Stimulated activated CD4-positive, alpha-beta T cell treated with anti-CD3 and anti-CD28 coated beads, Interleukin-1b, Interleukin-23, amount 100 ng/mL, for 4 hours (primary cell): Measurements from ENCODE around the gene STN1.

Source experiments
- DNase-seq, 2 donors: peaks; one replicate each; pipeline ENCODE4 v3.0.0-alpha.2; 2020; ENCODE audit warnings: low read depth in 2 of 2

STN1 gene

GRCh38 chr10:103894441-103894864 lies 23.5 kb downstream of the STN1 start:
- DNase-seq = no peak

GRCh38 chr10:103893817-103894216 lies 24.2 kb downstream of the STN1 start:
- no peak for DNase-seq

- no peak for DNase-seq
Observed at GRCh38 chr10:103892181-103892580, 25.8 kb downstream of the STN1 start.

- no peak for DNase-seq
Observed at GRCh38 chr10:103890688-103891087, 27.3 kb downstream of the STN1 start.

GRCh38 chr10:103890194-103890658 lies 27.8 kb downstream of the STN1 start:
- DNase-seq = no peak

GRCh38 chr10:103889121-103889720 lies 28.8 kb downstream of the STN1 start:
- no peak for DNase-seq

GRCh38 chr10:103888113-103888841 lies 29.7 kb downstream of the STN1 start:
- no peak for DNase-seq

GRCh38 chr10:103885617-103886016 lies 32.4 kb downstream of the STN1 start:
- DNase-seq = no peak

GRCh38 chr10:103884681-103885139 lies 33.3 kb downstream of the STN1 start:
- no peak for DNase-seq

- DNase-seq = no peak
Observed at GRCh38 chr10:103882285-103883007, 35.5 kb downstream of the STN1 start.

- no peak for DNase-seq
Observed at GRCh38 chr10:103881416-103882284, 36.3 kb downstream of the STN1 start.

- DNase-seq = no peak
Observed at GRCh38 chr10:103879831-103880230, 38.2 kb downstream of the STN1 start.

- no peak for DNase-seq
Observed at GRCh38 chr10:103879409-103879808, 38.6 kb downstream of the STN1 start.

- no peak for DNase-seq
Observed at GRCh38 chr10:103877861-103878260, 40.1 kb downstream of the STN1 start.

GRCh38 chr10:103876155-103876554 lies 41.8 kb downstream of the STN1 start:
- DNase-seq = no peak

GRCh38 chr10:103874730-103875129 lies 43.3 kb downstream of the STN1 start:
- DNase-seq = no peak

- no peak for DNase-seq
Observed at GRCh38 chr10:103872137-103872931, 45.6 kb downstream of the STN1 start.

GRCh38 chr10:103871006-103871405 lies 47.0 kb downstream of the STN1 start:
- no peak for DNase-seq

- no peak for DNase-seq
Observed at GRCh38 chr10:103870516-103870915, 47.5 kb downstream of the STN1 start.

GRCh38 chr10:103869336-103869735 lies 48.6 kb downstream of the STN1 start:
- no peak for DNase-seq

GRCh38 chr10:103868200-103868599 lies 49.8 kb downstream of the STN1 start:
- DNase-seq = no peak
